HFF-Myc (cell line): Measurements from ENCODE around the gene THADA.

ENCODE experiments used
- DNase-seq: peaks from one replicate; pipeline ENCODE4 v3.0.0-alpha.2; 2011; ENCODE audit warnings: low read depth; ENCODE audit errors: extremely low read depth
- H3K4me3 ChIP-seq: replicated peaks from 2 replicates; pipeline ENCODE4 v1.5.1; 2011; ENCODE audit warnings: low read depth, mild to moderate bottlenecking, control low read depth, low read length
- TF ChIP-seq, protein P1 (sequence below): IDR thresholded peaks from 2 replicates; pipeline ENCODE4 v1.5.1; 2012; ENCODE audit warnings: mild to moderate bottlenecking, low read depth, low read length, control low read depth; ENCODE audit errors: missing control alignments

THADA gene

DNA sequence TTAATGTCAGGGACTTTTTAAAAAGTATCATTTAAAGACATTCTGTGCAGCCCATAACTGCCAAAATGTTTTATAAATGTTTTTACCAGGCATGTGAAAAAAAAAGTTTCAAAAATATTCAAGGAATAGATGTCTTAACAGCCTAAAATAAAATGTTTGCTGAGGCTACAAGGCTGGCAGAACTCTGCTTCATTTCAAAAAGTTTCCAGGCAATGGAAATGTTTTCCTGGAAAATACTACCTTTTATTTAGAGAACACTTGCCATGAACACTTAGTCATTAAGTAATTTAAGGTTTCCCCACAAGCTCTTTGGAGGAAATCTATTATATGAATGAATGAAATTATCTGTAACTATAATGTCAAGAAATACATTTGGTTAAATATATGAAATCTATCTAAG is 68.8 kb downstream of the THADA start:
- no peak for DNase-seq
- TF ChIP-seq, protein P1, sequence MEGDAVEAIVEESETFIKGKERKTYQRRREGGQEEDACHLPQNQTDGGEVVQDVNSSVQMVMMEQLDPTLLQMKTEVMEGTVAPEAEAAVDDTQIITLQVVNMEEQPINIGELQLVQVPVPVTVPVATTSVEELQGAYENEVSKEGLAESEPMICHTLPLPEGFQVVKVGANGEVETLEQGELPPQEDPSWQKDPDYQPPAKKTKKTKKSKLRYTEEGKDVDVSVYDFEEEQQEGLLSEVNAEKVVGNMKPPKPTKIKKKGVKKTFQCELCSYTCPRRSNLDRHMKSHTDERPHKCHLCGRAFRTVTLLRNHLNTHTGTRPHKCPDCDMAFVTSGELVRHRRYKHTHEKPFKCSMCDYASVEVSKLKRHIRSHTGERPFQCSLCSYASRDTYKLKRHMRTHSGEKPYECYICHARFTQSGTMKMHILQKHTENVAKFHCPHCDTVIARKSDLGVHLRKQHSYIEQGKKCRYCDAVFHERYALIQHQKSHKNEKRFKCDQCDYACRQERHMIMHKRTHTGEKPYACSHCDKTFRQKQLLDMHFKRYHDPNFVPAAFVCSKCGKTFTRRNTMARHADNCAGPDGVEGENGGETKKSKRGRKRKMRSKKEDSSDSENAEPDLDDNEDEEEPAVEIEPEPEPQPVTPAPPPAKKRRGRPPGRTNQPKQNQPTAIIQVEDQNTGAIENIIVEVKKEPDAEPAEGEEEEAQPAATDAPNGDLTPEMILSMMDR, result no peak
- H3K4me3 ChIP-seq, result no peak overlapping the region

DNA sequence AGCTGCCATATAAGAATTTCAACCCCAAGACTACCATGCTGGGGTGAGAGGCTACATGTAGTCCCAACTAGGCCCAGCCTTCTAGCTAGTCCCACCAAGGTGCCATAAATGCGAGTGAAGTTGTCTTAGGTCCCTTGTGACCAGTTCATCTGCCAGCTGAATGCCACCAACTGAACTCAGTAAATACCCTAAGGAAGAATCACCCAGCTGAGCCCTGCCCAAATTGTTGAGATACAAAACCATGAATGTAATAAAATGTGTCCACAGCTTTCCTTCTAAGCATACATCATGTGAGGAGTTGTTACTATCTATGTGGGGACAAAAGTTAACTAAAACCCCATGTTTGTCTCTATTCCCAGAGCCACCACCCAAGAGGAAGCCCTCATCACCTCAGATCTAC is 70.3 kb downstream of the THADA start:
- TF ChIP-seq, protein P1, result no peak
- no peak overlapping the region for H3K4me3 ChIP-seq
- no peak for DNase-seq

DNA sequence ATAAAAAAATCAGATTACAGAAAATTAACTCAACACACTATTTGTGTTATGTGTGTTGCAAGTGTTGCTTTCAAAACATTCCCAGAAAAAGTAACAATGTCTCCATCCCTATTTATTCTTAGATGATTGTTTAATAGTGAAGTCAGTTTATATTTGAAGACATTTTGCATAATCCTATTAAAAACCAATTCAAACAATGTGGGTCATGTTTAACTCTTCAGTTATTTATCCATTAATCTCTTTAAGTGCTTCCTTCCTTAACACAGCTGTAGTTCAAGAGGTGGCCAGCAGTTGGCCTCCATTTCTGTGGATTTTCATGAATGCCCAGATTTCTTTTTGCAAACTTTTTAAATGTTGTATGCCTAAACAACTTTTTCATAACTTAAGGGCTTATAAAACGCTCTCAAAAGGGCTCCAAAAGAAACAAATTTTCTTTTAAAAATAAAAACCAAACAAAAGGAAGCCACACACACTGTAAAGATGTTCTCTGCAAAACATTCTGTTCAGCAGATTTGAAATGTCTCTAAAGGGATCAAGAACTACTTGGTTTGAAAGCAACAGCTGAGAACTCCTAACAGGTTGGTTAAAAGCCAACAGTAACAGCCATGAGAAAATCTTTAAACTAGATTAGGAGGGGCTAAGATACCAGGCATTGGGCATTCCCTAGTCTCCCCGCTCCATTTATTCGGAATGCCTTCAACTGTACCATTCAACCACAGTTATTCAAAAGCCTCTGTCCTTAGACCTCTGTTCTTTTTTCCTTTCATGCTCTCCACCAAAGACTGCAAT is 71.5 kb downstream of the THADA start:
- no peak overlapping the region for H3K4me3 ChIP-seq
- TF ChIP-seq, protein P1, result peak; percentile 38
- no peak for DNase-seq

DNA sequence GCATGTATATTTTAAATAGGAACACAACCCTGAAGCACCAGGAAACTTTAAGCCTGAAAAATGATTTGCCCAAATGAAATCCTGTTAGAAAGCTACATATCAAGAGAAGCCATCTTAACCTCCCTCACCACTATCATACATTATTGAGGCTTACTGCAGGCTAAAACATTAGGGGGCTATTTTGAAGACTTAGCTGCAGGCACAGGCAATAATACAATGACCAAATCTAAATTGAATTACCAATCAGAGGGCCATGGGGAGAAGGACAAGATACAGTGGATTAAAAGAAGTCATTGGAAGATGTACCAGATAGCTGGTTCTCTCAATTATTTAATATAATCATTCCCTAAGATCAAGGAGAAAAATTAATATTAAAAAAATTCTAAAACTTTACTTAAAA is 73.7 kb downstream of the THADA start:
- TF ChIP-seq, protein P1, result no peak
- no peak for DNase-seq
- H3K4me3 ChIP-seq, result no peak overlapping the region

DNA sequence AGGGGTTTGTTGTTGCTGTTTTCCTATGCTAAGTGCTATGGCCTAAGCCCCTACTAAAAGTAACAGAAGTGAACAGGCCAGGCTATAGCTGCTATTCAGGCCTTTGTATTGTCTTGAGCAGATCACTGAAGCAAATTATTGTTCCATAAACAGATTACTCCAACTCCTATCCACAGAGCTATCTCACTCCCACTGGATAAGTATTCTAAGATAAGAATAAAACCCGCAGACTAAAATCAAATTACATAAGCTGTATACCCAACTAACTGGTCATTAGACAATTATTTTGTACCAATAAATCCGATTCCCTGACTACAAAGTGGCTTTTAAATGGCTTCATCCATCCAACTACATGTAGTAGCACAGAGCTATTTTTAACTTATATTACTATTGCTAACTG is 74.3 kb downstream of the THADA start:
- DNase-seq, result no peak
- TF ChIP-seq, protein P1, result no peak
- no peak overlapping the region for H3K4me3 ChIP-seq

DNA sequence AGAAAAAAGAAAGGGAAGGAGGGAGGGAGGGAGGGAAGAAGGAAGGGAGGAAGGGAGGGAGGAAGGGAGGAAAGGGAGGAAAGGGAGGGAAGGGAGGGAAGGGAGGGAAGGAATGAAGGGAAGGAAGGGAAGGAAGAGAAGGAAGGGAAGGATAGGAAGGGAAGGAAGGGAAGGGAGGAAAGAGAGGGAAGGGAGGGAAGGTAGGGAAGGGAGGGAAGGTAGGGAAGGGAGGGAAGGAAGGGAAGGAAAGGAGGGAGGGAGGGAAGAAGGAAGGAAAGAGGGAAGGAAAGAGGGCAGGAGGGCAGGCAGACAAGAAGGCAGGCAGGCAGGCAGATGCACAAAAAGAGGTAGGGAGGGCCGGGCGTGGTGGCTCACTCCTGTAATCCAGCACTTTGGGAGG is 74.9 kb downstream of the THADA start:
- DNase-seq, result no peak
- H3K4me3 ChIP-seq, result no peak overlapping the region
- TF ChIP-seq, protein P1, result no peak

DNA sequence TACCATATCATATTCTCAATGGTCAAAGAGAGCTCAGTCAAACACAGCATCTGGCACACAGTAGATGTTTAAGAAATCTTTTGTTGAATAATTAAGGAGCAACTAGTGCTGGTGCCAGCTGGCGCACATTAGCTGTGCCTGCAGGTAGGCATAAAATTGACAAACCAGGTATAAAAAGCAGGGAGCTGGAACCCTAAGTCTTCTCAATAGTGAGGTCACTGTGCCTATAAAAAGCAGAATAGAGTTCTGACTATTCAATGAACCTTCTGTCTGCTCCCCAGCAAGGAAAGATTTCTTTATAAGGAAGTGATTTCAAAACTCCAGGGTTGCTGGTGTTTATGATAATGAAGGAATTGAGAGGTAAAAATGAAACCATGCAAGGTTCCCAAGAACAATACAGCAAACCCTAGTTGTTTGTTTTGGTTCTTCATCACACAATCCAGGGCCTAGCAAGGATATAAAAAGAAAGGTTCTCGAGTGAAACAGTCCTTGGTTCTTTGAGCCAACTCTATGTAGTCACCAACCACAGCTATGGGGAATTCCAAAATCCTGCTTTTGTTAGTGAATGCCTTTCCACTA is 76.1 kb downstream of the THADA start:
- no peak for DNase-seq
- TF ChIP-seq, protein P1, result no peak
- no peak overlapping the region for H3K4me3 ChIP-seq
